OCI-LY1 (cell line): ENCODE data around the gene HNRNPAB.

Source experiments
- EZH2 ChIP-seq: fragments of 200-600 bp; sonication (generic), shearing (Covaris generic); IDR thresholded peaks from 2 replicates; pipeline ENCODE4 v1.8.0; 2017; ENCODE audit warnings: borderline replicate concordance, mixed run types, mild to moderate bottlenecking, antibody characterized with exemption, low read length, moderate library complexity, mixed read lengths
- TF ChIP-seq, protein P1 (sequence below): fragments of 200-600 bp; sonication (generic), shearing (Covaris generic); IDR thresholded peaks from 2 replicates; pipeline ENCODE4 v1.5.1; 2017; ENCODE audit warnings: mild to moderate bottlenecking, antibody characterized with exemption, low read length, moderate library complexity, mixed read lengths

DNA sequence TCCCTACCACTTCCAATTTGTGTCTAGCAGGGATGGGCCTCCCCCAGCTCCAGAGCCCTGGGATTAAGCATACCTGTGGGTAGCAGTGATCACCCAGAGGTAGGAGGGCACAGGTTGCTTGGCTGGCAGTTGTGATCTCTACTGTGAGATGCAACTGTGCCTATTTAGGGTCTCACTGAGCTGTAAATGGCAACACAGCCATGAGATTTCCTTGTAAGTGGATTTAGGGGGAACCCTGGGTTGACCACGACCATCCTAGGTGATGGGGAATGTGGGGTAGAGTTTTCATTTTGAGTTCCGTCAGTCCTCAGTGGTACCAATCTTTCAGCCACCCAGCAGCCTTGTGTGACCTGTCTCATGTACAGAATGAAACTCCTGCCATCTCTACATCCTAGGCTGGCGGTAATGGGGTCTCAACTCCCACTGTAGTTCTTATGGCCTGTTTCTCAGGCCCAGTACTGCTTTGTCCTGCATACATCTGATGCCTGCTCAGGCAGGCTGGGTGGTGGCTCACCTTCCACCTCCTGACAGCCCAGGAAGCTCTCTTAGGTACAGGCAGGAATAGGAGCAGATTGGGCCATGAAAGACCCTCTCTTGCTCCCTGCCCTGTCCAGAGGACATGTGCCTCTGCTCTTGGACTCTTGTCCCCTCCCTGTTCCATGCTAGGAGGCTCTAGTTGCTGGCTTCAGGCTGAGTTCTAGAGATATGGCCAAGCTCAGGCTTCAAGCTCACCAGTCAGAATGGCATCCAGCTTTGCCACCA lies 8.1 kb downstream of the HNRNPAB start:
- TF ChIP-seq, protein P1, sequence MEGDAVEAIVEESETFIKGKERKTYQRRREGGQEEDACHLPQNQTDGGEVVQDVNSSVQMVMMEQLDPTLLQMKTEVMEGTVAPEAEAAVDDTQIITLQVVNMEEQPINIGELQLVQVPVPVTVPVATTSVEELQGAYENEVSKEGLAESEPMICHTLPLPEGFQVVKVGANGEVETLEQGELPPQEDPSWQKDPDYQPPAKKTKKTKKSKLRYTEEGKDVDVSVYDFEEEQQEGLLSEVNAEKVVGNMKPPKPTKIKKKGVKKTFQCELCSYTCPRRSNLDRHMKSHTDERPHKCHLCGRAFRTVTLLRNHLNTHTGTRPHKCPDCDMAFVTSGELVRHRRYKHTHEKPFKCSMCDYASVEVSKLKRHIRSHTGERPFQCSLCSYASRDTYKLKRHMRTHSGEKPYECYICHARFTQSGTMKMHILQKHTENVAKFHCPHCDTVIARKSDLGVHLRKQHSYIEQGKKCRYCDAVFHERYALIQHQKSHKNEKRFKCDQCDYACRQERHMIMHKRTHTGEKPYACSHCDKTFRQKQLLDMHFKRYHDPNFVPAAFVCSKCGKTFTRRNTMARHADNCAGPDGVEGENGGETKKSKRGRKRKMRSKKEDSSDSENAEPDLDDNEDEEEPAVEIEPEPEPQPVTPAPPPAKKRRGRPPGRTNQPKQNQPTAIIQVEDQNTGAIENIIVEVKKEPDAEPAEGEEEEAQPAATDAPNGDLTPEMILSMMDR: no peak
- TF ChIP-seq EZH2: no peak
